Choroid plexus epithelial cell (primary cell): ENCODE results near the gene AMZ2.

Source experiments
- DNase-seq: peaks from one replicate; pipeline ENCODE4 v3.0.0-alpha.2; 2010; ENCODE audit warnings: low read depth
- H3K4me3 ChIP-seq: 2 replicates; pipeline ENCODE4 v1.5.1; 2011; ENCODE audit warnings: low read depth, mild to moderate bottlenecking, control low read depth, low read length, moderate library complexity
- TF ChIP-seq, protein P1 (sequence below): conservative IDR thresholded peaks from 2 replicates; pipeline ENCODE4 v1.5.1; 2011; ENCODE audit warnings: low read depth, mild to moderate bottlenecking, control low read depth, inconsistent platforms, low read length, moderate library complexity

Gene AMZ2

DNA sequence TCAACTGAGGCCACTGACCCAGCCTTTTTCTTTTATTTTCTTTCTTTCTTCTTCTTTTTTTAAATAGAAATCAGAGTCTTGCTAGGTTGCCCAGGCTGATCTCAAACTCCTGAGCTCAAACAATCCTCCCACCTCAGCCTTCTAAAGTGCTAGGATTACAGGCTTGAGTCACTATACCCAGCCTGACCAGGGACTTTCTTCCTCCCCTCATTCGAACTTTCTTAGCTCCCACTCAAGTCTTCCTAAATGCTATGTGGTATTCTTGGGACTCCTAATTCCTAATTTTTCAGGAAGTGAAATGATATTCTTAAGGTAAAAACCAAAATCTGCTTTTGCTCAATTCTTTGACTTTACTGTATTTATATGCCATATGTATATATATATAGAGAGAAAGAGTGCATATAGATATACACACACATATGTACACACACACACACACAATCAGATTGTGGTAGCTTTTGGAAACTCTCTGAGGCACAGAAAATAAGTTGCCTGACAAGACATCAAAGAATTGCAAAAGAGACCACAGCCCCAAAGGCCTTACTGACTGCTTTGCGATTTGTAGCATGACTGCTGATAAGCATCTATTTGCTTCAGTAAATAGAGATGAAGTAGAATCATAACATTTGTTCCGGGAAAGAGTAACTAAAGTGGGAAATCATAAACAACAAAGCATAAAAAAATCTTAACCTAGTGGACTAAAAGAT lies 9.5 kb upstream of the AMZ2 start:
- TF ChIP-seq, protein P1, sequence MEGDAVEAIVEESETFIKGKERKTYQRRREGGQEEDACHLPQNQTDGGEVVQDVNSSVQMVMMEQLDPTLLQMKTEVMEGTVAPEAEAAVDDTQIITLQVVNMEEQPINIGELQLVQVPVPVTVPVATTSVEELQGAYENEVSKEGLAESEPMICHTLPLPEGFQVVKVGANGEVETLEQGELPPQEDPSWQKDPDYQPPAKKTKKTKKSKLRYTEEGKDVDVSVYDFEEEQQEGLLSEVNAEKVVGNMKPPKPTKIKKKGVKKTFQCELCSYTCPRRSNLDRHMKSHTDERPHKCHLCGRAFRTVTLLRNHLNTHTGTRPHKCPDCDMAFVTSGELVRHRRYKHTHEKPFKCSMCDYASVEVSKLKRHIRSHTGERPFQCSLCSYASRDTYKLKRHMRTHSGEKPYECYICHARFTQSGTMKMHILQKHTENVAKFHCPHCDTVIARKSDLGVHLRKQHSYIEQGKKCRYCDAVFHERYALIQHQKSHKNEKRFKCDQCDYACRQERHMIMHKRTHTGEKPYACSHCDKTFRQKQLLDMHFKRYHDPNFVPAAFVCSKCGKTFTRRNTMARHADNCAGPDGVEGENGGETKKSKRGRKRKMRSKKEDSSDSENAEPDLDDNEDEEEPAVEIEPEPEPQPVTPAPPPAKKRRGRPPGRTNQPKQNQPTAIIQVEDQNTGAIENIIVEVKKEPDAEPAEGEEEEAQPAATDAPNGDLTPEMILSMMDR = no peak
- H3K4me3 ChIP-seq = no peak overlapping the region
- no peak for DNase-seq

DNA sequence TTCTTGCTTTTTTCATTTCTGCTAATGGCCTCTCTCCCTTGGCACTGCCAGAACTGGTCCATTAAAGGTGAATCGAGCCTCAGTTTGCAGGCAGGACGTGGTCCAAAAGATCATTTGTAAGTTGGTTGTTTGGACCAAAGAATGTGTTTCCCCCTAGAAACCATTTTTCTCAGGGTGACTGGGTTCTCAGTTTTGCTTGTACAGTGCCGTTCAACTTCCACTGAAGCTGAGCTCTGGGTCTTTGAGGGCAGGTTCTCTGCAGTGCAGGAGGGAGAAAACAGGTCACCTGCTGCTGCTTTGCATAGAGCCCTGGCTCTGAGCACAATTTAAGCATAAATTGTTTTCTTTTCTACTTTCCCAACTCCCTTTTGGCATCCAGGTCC lies 9.0 kb upstream of the AMZ2 start:
- no peak for DNase-seq
- H3K4me3 ChIP-seq = no peak overlapping the region

DNA sequence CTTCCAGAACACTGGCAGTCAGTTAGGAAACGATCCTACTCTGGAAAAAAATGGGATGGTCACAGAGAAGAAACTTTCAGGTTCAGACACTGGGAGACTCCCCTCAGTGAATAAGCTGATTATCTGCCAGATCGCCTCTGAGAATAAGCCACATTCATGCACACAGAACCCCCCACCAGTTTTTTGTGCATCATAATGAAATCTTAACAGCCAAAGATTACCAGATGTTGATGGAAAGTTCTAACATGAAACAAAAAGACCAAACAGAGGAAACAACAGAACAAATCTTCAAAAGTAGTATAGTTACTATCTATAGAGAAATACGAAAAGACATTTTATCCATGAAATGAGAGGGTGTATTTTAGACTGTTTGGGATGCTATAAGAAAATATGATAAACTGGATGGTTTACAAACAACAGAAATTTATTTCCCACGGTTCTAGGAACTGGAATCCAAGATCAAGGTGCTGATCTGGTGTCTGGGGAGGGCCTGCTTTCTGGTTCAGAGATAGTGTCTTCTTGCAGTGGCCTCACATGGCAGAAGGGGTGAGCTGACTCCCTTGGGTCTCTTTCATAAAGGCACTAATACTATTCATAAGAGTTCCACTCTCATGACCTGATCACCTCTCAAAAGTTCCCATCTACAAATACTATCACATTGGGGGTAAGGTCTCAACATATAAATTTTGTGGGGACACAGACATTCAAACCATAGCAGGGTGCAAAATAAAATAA lies 8.0 kb upstream of the AMZ2 start:
- no peak for DNase-seq
- TF ChIP-seq, protein P1 = no peak
- H3K4me3 ChIP-seq = no peak overlapping the region

More for the DNA sequence above, 9.0 kb upstream of the AMZ2 start:
- TF ChIP-seq, protein P1 = no peak

DNA sequence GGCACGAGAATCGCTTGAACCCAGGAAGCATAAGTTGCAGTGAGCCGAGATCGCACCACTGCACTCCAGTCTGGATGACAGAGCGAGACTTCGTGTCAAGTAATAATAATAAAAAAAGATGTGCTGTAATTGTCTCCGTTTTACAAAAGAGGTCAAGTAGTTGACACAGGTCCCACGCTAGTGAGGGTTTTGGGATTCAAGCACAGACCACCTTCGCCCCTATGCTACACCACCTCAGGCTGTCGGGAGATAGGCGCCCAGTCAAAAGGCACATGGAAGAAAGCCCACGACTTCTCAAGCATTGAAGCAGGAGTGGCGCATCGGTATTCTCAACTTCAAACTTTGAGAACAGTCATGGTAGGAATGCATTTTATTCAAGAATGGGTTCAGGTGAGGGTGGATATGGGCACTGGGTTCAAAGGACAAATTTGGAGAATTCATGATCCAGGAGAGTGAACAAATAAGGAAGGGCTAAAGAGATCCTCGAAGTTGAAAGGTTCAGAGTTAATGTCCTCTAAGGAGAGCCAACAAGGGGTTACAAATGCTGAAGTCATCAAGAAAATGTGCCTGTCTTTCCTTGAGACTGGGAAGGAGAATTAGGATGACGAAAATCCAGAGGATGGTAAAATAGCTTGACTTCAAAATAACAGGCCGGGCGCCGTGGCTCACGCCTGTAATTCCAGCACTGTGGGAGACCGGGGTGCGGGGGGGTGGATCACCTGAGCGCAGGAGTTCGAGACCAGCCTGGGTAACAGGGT lies 1.4 kb upstream of the AMZ2 start:
- no peak for DNase-seq
- TF ChIP-seq, protein P1 = no peak
- no peak overlapping the region for H3K4me3 ChIP-seq

DNA sequence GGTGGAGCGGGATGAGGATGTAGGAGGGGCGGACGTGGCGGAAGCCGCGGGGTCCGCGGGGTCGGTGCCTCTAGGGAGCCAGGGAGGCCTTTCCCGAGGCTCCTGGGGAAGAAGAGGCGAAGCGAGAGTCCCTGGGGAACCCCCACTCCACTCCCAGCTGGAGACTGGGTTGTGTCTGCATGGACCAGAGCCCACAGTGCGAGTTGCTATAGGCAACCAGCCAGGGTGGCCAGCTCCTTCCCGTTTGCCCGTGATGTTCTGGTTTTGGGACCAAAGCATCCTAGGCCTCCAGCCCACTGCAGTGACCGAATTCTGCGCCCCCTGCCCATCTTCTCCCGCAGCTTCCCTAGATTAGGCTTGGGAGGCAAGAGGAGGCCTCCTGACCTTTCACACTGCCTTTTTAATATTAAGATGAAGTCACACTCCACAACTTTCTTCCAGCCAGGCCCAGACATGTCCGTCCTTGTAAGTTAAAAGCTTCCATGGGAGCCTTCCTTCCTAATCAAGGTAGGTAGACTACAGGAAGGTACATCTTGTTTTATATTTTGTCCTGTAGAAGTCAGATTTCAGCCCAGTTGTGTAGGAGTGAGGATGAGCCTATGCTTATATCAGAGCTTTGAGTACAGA lies 469 bp downstream of the AMZ2 start:
- peak; percentile 83 for DNase-seq
- H3K4me3 ChIP-seq = peak overlapping the region; percentile 87
- TF ChIP-seq, protein P1 = no peak

DNA sequence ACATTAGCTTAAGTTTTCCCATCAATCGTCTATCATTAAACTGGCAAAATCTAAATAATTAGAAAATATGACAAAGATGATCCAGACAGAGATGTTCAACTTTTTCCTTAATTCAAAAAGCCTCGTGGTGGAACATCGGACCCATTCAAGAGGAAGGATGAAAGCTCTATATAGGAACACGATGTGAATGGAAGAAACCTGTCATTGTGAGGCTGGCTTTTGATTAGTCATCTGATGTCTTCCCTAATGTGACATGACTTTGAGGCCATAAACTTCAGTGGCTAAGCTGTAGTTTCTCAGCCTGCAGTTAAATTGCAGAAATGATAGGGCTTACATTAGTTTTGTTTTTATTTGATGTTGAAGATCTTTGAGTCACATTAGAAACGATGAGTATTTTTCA lies 1.0 kb downstream of the AMZ2 start:
- no peak overlapping the region for H3K4me3 ChIP-seq
- no peak for DNase-seq

More for the DNA sequence above, 1.0 kb downstream of the AMZ2 start:
- TF ChIP-seq, protein P1 = no peak
